NCI-H2107 treated with DMSO at 0.1 percent for 48 hours (cell line): ENCODE measurements around the gene CA4.

Experiments
- DNase-seq: peaks from one replicate; lab custom pipeline; 2025; ENCODE audit not compliant: unreplicated experiment; lab: John Stamatoyannopoulos, UW

CA4 gene

DNA sequence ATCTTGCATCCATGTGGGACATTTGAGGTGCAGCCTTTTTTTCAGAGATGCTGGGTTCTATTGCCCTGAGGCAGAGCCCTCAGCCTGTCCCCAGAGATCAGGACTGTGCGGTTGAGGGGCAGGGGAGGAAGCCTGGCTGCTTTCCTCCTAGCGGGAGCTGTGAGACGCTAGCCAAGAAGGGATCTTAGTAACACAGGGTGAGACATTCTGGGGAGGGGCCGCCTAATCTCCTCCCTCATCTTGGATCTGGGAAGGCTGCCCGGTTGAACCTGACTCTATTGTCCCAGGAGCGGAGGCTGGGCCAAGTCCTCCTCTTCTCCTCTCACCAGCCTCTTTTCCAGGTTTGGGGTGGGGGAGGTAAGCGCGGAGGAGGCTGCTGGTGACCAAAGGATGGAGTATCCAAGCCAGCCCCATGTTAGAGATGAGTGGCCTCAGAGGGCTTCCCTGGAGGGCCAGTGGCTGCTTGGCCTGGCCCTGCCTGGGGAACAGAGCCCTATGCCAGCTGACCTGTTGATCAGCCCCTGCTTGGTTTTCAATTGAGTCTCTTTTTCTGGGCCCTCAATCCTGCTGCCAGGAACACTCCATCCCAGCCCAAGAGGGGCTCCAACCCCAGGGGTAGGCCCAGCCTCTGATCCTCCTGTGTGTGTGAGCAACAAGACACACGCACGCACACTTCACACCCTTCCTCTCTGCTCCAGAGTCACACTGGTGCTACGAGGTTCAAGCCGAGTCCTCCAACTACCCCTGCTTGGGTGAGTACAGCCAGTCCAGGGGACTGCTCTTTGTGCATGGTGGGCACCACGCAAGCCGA, 5.0 kb downstream of the CA4 start:
- DNase-seq = no peak

DNA sequence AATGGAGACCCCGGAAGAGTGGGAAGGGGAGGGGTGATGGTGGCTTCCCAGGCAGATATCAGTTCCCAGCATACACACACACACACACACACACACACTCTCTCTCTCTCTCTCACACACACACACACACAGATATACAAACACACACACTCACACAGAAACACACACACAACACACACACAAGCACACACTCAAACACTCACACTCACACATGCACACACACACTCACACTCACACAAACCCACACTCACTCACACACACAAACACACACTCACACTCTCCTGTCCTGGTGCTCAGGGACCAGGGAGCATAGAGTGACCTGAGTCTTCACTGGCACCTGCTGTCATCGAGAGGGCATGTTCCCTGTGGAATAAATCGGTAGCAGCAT, 5.6 kb downstream of the CA4 start:
- DNase-seq = no peak

DNA sequence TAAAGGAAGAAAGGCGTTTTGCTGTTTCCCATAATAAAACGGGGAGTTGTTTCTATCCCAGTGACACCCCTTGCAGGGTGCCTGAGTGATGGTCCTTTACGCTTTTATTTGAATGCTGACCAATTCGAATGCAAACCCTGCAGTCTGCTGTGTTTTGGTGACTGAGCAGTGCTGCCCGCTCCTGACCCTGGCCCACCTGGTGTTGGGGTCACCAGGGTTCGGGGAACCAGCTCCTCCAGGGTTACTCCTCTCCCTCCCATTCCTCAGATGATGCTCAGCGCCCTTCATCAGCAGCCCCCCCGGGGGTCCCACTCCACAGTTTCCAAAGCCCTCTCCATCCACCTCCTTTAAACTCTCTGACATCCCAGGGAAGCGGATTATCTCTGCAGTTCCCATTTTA, 6.0 kb downstream of the CA4 start:
- DNase-seq = no peak

DNA sequence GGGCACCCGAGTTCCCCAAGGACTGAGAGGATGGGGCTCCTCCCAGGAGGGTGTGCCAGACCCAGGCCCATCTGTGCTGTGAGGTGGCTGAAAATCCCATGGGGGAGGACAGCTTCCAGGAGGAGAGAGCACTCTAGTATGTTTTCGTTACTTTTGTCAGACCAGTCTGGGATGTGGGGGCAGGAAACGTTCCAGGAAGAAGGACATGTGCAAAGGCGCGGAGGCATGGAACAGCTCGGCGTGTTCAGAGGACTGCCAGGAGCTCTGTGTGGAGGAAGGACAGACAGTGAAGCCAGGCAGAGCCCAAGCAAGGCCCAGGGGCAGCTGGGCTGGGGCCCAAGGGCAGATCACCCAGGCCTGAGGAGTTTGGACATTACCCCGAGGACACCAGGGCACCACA, 7.0 kb downstream of the CA4 start:
- no peak for DNase-seq

DNA sequence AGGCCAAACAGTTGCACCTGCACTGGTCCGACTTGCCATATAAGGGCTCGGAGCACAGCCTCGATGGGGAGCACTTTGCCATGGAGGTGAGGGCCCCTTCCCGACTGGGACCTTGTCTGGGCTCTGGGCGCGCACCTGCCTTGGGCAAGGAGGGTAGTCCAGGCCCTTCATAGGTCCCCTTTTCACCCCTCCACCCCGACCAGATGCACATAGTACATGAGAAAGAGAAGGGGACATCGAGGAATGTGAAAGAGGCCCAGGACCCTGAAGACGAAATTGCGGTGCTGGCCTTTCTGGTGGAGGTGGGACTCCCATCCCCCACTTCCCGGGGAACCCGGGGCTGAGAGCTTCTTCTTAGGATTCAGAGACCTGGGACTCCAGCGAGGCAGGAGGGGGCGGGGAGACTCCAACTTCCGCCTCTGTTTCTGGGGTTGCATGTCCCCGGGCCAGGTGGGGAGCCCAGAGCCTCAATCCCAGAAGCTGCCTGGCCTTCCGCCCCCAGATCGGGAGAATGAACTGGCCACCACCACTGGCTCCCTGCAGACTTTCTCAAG, 7.8 kb downstream of the CA4 start:
- DNase-seq = no peak

DNA sequence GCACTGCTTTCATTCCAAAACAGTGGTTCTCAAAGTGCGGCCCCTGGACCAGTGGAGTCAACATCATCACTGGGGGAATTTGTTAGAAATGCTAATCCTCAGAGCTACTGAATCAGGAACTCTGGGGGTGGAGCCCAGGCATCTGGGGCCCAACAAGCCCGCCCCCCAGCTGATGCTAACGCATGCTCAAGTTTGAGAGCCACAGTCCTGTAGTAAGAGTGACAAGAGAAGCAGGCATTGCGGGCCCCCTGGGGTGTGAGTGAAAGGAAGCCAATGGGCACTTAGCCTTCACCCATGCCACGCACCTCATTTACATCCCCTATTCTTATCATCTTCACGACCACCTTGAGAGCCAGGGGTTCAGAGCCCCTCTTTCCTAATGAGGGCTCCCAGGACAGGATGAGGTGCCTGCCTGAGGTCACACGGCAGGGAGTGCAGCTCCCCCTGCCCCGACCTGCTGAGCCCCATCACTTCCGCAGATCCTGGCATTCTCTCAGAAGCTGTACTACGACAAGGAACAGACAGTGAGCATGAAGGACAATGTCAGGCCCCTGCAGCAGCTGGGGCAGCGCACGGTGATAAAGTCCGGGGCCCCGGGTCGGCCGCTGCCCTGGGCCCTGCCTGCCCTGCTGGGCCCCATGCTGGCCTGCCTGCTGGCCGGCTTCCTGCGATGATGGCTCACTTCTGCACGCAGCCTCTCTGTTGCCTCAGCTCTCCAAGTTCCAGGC, 9.1 kb downstream of the CA4 start:
- DNase-seq = no peak

DNA sequence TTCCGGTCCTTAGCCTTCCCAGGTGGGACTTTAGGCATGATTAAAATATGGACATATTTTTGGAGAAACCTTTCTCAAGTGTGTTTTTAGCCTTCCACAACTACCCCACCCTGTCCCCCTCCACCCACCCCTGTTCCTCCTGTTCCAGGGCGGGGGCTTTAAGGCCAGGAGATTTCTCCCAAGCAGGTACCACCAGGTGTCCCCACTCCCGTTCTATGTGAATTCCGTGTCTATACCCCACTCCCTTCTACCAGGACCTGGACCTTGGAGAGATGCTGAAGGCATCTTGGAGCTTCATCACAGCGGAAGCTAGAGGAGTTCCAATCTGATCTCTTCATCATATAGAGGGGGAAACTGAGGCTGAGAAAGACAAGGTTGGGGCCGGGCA, 9.7 kb downstream of the CA4 start:
- DNase-seq = no peak

DNA sequence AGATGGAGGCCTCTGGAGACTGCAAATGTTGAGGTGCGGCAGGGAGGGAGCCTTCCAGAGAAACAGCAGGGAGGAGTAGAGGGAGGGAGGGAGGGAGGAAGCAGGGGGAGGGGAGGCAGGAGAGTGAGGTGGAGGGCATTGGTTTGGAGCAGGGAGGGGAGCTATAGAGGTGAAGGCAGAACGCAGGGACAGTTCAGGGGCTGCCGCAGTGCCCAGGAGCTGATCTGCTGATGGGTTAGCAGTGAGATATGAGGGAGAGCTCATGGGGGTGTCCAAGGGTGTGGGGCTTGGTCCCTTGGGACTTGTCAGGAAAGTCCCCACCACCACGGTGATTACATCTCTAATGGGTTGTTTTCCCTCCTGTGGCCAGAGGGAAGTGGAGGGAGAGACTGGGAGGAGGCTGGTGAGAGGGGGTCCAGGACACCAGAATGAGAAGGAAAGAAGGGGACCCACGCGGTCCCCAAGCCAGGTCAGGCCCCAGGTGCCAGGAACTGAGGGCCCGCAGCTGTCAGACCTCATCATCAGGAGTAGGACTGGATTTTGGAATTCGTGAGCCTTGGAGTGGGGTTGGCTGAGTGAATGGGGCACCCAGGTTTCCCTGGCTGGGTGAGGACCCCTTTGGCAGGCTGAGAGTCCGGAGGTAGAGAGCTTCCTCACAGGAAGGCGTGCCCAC, 11.2 kb downstream of the CA4 start:
- DNase-seq = no peak

DNA sequence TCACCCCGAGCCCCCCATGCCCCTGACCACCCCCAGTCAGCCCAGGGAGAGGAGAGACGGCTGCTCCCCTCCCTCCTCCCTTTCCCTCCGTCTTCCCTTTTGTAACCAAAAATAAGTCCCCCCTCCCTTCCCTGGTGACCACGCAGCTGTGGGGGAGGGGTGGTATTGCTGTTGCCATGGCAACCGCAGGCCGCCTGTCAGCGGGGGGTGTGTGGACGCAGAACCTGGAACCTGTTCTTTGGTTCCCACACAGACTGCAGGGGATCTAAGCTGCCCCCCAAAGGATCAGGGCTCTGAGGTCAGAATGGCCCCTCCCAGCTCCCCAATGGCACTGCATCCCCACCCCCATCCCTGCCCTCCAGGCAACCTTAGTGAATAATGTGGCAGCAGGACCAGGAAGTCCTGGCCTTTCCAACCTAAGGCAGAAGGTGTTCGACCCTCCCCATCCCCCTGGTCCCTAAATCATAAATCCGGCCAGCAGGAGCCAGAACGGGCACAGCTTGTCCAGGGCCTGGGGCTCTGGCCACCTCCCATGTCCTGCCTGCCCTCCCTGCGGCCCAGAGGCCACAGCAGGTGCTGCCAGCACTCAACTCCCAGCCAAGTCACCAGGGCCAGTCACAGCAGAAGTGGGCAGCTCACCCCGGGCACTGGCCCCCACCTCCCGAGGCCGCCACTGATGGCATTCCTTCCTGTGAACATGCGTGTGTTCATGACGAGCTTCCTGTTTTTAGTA, 12.0 kb downstream of the CA4 start:
- no peak for DNase-seq

DNA sequence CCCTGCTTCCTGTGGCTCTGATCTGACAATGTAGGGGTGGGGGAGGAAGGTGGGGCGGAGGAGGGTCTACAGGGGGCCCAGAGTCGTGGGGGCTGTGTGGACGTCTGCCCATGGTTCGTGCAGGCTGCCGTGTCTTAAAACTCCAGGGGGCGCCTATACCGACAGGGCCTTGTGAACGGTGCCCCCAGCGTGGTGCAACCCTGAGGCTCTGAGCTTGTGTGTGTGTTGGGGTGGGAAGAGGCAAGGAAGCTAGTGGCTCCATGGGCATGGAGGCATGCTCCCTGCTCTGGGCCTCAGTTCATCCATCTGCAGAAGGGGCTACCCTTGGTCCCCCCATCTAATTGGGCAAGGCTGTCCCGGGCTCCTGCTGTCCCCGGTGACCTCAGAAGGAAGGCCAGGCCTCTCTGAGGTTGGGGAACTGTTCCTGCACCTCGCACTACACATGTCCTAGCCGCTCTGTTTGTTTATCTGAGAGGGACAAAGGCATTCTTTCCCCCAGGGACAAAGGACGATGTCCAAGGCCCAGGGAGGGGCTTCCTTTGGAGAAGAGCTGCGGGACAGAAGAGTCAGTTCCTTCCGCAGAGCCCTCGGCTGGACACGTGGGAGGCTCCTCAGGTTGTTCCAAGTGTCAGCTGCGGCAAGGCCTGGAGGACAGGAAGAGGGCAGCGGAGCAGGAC, 13.5 kb downstream of the CA4 start:
- no peak for DNase-seq

DNA sequence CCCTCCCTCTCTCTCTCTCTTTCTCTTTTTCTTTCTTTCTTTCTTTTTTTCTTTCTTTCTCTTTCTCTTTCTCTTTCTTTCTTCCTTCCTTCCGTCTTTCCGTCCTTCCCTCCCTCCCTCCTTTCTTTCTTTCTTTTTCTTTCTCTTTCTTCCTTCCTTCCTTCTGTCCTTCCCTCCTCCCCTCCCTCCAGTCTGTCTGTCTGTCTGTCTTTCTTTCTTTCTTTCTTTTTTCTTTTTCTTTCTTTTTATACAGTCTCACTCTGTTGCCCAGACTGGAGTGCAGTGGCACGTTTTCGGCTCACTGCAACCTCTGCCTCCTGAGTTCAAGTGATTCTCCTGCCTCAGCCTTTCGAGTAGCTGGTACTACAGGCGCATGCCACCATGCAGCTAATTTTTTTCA, 14.4 kb downstream of the CA4 start:
- DNase-seq = no peak

DNA sequence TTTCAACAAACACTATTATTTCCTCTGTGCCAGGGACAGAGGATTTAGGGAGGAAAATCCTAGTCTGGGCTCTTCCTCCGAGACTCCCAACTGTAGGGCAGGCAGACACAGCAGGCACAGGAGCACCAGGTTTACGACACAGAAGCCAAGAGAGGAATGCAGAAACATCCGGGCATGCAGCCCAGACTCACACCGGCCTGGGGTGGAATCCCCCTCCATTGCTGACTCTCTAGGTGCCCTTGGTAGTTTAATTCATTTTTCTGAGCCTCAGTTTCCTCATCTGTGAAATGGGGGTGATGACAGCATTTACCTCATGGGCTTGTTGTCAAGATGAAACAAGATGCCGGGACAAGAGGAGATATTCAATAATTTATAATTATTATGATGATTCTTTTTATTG, 14.9 kb downstream of the CA4 start:
- DNase-seq = no peak

DNA sequence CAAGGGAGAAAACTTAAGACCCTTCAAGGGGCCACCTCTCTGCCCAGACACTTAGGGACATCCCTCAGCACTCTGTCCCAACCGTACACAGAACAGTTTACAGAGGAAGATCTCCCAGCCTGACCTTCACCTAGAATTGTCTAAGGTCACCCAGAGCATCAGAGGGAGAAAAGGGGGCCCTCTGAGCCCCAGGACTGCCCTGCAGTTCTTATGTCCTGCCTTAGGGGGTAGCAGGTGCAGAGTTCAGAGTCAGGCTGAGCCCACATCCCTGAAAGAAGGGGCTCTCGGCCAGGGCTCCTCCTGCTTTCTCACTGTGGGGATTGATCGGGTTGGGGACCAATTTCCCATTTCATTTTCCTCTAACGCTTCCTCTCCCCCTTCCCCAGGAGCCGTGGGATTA, 15.4 kb downstream of the CA4 start:
- DNase-seq = no peak

DNA sequence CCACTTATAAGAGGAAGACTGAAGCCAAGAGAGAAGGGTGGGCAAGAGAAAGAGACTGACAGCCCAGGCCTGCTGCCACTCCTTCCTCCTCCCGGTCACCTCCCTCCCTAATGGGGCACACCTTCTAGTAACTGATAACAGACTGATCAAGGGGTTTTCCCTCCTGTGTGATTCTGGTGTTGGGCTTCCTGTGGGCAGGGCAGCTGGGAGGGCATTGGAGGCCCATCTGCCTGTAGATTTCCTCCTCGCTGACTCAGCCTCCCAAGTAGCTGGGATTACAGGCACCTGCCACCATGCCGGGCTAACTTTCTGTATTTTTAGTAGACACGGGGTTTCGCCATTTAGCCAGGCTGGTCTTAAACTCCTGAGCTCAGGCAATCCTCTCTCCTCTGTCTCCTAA, 16.2 kb downstream of the CA4 start:
- no peak for DNase-seq

DNA sequence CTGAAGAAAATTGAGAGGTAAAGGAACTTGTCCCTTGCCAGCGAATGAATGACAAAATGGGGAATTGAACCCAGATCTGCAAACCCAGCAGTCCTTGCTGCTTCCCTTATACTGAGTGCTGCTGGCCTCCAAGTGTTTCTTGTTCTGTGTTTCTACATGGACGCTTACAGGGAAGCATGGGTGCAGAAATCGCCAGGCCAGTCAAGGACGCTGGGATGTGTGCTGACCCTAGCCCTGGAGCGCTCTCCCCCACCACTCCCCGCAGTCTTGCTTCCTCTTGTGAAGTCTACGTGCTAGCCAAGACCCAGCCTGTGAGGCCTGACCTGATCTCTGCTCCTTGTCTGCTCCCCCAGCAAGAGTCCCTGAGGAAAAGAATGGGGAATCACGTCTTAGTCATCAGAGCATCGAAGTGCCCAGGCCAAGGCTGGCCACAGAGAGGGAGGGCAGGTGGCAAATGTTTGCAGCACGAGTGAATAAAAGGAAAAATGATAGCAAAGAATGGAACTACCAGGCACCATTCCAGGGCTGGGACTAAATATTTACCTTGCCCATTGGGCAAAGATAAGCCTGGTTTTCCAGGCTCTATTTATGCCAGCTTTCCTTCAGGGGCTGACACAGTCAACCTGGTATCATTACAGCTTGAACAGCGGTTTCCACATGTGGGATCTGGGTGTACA, 17.4 kb downstream of the CA4 start:
- no peak for DNase-seq

DNA sequence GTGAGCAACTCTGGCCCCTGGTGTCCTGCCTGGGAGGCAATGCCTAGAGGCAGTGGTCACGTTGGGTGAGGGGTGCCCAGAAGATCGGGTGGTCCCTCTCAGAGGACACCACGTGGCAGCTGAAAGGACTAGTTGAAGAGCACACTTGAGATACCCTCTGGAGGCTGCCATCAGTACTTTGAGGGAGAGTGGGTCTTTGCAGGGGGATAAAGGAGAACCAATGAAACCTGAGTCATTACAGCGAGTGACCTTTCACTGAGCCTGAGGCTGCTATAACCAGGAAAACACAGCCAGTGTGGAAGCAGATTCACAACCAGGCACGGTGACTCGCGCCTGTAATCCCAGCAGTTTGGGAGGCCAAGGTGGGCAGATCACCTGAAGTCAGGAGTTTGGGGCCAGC, 18.9 kb downstream of the CA4 start:
- DNase-seq = no peak

DNA sequence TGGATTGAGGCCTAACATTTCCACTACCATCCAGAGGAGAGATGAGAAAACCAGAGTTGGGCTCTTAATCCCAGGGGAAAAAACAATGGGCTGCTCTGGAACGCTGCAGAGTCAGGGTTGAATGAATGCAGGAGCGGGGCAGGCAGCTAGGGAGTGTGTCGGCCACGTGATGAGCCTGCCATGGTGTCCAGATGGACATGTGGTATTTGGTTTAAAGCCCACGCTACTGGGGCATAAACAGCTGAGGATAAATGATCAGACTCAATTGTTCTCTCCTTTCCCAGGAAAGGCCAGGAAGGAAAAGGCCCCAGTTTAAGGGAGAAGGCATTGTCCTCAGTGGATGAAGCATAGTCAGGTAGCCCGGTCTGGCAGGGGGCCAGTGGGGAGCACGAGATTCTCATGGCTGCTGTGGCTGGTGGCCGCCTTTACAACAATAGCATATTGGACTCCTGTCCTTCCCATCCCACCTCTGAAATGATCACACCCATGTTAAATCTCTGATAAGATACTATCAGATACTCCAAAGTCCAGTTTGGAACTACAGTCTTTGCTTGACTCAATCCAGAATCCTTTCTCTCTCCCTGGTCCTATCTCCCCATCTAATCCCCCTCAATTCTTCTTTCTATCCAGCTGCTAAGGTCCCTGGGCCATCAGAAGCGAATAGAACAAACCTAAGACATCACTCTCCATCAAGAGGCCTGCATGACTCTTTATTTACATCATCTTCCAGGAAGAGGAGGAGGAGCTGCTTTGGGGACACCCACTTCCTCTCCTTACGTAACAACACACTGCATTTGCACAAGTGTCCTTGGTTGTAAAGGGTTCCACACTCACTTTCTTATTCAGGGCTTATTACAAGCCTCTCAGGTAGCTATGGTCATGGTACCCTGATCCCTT, 20.4 kb downstream of the CA4 start:
- DNase-seq = no peak

DNA sequence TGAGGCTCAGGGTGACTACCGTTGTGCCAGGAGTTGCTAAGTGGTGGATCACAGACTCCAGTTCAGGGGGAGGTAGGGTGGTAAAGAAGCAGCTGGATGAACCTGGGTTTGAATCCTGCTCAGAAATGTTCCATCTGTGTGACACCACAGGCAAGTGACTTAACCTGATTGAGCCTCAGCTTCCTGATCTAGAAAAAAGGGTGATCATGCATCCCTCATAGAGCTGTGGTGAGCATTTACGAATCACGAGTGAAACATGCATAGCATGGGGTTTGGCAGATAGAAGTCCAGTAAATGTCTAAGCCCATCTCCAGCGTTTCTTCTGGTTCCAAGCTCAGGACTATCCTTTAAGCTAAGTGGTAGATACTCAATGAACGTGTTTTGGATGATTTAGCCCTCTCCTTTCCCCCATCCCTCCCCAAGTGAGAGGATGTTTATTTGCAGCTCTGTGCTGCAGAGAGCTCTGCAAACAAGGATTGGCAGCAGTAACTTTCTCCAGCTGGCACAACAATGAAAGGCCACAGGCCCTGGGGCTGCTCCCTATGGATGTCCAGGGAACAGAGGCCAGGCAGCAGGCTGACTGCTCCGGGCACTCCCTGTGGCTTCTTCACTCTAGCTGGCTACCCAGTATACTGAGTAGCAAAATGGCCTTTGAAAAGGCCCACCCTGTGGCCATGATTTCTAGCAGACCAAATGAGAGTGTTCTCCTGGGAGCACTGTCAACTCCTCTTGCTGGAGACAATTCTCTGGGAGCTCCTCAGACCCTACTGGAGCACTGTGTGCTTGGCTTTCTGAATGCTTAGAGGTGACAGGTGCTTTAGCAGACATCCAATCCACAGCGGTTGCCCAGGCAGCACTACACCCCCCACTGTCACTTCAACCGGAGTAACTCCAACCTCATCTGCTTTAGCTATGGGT, 21.3 kb downstream of the CA4 start:
- DNase-seq = peak; percentile 75
